ENCODE data around the gene GRIK3.
"Not testable (repeated sequence)": the region's sequence is repeated elsewhere in the genome, so short reads cannot be mapped to it uniquely, and the experiment has no call there.

GRIK3 gene

DNA sequence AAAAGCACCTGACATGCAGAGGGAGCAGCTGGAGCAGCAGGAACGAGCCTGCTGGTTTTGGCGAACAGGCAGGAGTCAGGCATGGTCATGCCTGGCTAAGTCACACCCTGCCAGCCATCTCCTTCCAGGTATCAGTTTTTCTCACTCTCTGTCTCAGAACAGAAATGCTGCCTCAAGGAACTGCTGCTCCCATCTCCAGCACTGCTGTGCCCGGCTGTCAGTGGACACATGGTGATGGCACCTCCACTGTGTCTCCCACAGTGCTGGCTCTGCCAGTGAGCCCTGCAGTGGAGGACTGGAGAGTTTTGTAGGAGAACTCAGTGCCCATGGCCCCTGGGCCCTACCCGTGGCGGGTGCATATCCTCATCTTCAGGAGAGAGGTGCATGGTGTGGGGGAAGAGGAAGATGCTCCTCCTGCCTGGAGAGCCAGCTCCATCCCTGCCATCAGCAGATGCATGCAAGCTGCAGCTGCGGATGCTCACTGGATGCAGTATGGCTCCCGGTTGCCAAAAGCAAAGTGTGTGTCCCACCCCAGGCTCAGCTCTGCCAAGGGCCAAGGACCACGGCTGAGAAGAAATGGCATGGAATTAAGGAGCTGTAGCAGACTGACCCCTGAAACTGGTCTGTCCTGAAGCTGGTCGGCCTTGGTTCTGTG lies 114.7 kb downstream of the GRIK3 start:
- H3K4me3 ChIP-seq (ENCODE audit: low read depth, low read length), result no peak overlapping the region
- no peak for DNase-seq (ENCODE audit: low read depth)

DNA sequence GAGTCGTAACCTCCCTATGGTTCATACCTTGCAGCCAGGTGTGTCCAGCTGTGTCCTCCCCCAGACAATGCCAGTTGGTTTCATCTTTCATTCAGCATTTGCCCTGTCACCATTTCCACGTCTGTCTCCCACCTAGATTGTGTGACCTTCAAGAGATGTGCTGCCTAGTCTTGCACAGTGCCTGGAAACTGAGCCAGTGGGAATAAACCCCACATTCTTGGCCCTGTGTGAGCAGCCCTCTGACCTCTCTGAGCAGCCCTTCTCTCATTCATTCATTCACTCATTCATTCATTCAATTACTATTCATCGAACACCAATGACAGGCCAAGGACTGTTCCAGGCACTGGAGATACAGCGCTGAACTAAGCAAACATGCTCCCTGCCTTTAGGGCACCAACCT lies 115.7 kb downstream of the GRIK3 start:
- H3K4me3 ChIP-seq (ENCODE audit: low read depth, low read length), result no peak overlapping the region
- no peak for DNase-seq (ENCODE audit: low read depth)

DNA sequence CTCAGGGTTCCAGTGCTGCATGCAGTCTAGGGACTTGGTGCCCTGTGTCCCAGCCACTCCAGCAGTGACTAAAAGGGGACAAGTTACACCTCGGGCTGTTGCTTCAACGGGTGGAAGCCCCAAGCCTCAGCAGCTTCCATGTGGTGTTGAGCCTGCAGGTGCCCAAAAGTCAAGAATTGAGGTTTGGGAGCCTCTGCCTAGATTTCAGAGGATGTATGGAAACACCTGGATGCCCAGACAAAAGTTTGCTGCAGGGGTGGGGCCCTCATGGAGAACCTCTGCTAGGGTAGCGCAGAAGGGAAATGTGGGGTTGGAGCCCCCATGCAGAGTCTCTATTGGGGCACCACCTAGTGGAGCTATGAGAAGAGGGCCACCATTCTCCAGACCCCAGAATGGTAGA lies 117.8 kb downstream of the GRIK3 start:
- not testable (repeated sequence) for H3K4me3 ChIP-seq (ENCODE audit: low read depth, low read length); DNase-seq (ENCODE audit: low read depth)

DNA sequence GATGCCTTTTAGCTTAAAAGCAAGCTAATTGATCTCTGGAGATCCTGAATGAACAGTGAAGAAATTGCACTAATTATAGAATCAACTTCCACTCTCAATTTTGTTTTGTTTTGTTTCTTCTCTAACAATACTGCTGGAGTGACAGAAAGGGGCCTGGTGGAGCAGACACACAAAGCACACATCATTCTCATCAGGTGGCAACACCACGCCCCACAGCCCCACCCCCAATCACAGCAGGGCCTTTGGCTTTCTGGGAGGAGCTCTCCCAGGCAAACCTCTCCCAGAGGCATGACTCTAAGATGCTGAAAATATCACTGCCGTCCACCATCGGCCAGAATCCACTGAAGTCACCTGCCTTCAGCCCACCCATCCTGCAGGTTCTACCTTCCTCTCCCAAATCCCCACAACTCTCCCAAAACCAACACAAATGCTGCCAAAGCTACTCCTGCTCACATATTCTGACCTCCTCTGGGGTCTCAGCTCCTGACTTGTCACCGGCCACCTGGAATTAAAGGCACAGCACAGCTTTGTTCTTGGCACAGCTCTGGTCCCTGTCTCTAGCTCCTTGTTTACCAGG lies 120.7 kb downstream of the GRIK3 start:
- DNase-seq (ENCODE audit: low read depth), result no peak
- no peak overlapping the region for H3K4me3 ChIP-seq (ENCODE audit: low read depth, low read length)

DNA sequence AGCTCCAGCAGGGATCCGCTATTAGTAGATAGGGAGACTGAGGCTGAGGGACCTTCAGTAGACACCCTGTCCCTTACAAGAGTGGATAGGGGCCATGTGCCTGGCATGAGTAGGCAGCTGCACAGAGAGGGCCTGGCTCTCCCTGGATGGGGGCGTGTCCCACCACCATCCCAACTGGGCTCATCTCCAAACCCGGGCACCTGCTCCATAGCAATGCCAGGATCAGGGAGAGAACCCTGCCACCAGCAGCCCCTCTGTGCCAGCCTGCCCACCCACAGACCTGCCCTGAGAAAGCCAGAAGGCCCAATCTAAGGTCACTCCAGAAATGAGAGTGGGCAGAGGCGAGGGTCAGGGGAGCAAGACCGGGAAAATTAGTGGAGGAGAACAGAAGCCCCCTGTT lies 121.3 kb downstream of the GRIK3 start:
- no peak for DNase-seq (ENCODE audit: low read depth)
- no peak overlapping the region for H3K4me3 ChIP-seq (ENCODE audit: low read depth, low read length)

DNA sequence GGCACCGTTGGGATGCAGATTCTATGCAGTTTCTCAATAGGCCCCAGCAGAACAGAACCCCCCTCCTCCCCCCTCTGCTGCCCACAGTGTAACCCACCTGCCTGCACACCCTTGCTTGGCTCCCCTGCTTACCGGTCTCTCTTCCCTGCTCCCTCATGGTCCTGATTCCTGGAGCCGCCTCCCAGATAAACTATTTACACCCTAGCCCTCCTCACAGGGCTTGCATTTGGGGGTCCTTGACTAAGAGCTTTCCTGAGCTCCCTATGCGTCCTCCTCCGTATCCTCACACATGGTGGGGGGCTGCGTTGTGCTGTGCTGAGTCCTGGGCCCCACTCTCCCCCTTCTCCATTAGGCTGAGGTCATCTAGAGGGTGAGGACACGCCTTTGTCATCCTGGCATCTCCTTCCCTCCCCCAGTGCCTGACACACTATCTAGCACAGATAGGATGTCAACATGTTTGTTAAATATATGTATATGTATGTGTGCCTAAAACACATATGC lies 121.9 kb downstream of the GRIK3 start:
- DNase-seq (ENCODE audit: low read depth), result no peak
- no peak overlapping the region for H3K4me3 ChIP-seq (ENCODE audit: low read depth, low read length)

DNA sequence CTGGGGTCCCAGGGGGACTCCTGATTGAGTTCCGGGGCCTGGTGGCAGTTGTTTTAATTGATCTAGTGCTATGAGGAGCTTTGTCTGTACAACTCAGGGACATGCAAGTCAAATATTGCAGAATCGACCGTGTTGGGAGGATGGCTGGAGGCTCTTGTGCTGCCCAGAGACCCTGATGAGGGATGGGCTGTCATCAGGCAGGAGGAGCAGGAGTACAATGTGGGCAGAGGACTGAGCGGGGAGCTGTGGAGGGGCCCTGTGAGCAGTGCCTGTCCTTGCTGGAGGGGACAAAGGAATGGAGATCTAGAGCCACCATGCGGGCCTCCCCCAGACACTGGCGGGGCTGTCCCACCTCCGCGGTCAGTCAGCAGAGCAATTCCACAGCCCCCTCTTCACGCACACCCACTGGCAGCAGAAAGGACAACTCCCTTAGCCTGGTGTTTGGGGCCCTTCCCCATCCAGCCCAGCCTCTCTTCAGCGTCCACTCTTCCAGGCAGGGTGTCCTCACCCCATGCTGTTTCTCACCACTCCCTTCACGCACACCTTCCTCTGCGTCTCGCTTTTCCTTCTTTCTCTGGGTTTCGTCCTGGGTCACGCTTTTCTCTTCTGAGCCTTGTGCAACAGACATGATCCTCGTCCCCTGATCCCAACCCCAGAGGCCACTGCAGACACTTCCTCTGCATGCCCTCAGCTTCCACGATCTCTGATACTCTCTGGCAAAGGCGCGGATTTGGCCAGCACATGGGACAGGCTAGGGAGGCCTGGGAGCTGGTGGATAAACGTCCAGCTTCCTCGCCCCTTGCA lies 122.6 kb downstream of the GRIK3 start:
- H3K4me3 ChIP-seq (ENCODE audit: low read depth, low read length), result no peak overlapping the region
- DNase-seq (ENCODE audit: low read depth), result no peak

DNA sequence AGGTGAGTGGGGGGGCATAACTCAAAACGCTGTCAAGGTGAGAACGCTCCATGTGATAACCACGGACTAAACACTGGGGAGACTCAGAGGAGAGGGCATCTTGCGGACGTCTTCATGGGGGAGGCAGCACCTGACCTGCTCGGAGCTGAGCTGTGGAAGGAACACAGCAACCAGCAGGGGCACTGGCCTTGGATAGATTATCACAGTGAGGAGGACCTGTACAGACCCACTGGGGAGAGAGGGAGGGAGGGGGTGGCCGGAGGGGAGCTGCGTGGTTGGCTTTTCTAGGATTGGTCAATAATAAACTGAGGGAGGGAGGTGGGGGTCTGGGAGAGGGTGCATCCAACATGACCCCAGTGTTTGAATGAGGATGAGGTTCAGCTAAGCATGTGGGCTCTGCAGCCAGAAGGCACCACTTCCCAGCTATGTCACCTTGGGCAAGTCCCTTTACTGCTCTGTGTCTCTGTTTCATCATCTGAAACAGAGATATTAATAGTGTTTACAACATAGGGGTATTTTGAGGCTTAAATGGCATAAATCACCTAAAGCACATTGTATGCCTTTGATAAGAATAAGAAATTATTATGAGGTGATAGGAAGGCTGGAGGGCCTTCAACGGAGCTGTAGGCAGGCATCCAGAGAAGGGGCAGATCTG lies 123.3 kb downstream of the GRIK3 start:
- H3K4me3 ChIP-seq (ENCODE audit: low read depth, low read length), result no peak overlapping the region
- DNase-seq (ENCODE audit: low read depth), result no peak

DNA sequence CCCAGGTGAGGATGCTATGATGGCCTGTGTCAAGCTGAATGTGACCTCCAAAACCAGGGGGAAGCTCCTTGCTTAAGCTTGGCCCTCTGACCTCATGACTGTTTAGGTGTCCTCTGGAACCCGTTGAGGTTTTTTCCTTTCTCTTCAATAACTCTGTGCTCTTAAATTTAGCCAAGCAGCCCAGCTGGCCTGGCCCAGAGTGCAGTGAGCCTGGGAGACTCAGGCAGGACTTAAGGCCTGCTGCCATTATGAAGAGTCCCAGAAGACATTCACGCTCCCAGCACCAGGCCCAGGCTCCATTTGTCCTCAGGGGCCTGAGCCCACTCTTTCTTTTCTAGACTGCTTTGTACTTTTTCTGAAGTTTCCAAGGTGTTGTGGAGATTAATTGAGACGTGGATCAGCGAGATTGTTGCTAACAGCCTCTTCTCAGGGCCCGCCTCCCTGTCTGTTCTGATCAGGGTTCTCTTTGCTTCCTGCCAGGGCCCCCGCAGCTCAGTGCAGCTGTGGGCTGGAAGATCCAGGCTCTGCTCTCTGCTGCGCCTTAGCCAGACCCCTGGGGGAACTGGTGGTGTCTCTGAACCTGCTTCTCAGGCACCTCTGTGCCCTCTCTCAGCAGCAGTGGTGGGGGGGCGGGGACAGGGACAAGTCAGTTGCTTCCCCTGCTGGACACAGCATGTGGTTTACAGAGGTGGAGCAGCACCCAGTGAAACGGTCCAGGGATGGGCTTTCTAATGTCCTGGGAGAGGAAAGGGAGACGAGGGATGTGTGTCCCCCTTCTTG lies 124.2 kb downstream of the GRIK3 start:
- DNase-seq (ENCODE audit: low read depth), result no peak
- H3K4me3 ChIP-seq (ENCODE audit: low read depth, low read length), result no peak overlapping the region

DNA sequence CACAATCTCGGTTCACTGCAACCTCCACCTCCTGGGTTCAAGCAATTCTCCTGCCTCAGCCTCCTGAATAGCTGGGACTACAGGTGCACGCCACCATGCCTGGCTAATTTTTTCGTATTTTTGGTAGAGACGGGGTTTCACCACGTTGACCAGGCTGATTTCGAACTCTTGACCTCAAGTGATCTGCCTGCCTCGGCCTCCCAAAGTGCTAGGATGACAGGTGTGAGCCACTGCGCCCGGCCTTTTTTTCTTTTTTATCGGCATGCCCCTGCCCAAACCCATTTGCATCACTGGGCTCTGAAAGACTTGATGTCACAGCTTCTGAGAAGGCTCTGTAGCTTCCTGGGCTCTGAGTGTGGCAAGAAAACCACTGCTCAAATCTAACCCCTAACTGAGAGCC lies 125.0 kb downstream of the GRIK3 start:
- not testable (repeated sequence) for H3K4me3 ChIP-seq (ENCODE audit: low read depth, low read length); DNase-seq (ENCODE audit: low read depth)

DNA sequence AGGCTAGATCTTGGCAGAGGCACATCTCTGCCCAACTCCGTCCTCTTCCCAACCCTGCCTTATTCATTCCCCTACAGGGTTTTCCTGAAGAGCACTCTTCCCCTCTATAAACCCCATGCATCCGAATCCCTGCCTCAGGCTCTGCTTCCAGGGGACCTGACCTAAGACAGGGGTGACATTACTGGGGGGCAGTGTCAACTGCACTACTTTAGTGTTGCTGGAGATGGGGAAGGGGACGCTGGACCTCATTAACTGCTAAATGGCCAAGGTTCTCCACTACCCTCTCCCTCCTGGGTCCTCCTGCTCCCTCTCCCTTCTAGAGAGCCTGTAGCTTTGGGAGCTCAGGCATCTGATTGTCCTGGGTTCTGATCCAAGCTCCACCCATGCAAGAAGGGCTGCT lies 126.2 kb downstream of the GRIK3 start:
- no peak for DNase-seq (ENCODE audit: low read depth)
- H3K4me3 ChIP-seq (ENCODE audit: low read depth, low read length), result no peak overlapping the region

DNA sequence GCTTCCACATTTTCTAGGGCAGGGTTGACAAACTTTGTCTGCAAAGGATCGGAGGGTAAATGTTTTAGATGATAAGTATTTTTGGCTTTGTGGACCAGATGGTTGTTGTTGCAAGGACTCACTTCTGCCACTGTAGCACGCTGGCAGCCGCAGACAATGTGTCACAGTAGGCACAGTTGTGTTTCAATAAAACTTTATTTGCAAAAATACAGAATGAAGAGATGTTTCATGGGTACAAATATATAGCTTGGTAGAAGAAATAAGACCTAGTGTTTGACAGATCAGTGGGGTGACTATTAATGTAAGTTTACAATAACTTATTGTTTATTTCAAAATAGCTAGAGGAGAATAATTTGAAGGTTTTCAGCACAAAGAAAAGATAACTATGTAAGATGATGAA lies 127.8 kb downstream of the GRIK3 start:
- DNase-seq (ENCODE audit: low read depth), result no peak

DNA sequence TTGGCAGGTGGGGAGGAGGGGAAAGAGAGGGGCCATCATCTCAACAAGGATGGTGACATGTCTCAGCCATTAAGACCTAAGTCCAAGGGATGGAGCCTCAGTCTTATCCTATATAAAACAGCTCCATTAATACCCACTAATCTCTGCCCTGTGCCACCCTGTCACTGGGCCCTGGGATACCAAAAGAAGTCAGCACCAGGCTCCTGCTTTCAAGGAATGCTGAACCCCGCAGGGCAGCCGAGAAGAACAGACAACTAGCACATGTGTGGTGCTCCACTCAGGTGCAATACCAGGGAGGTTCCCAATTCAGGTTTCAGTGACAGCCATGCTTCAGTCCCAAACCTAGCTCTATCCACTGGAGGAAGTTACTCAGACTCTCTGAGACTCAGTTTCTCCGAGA lies 128.4 kb downstream of the GRIK3 start:
- no peak overlapping the region for H3K4me3 ChIP-seq (ENCODE audit: low read depth, low read length)
- no peak for DNase-seq (ENCODE audit: low read depth)

More for the DNA sequence above, 127.8 kb downstream of the GRIK3 start:
- no peak overlapping the region for H3K4me3 ChIP-seq (ENCODE audit: low read depth, low read length)

DNA sequence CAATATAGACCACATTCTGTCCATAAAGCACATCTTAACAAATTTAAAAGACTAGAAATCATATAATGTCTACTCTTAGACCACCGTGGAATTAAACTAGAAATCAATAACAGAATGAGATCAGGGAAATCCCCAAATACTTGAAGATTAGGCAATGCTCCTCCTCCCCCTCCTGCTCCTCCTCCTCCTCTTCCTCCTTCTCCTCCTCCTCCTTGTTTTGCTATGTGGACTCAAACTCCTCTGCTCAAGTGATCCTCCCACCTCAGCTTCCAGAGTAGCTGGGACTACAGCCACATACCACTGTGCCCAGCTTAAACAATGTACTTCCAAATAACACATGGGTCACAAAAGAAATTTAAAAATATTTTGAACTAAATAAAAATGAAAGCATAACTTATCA lies 134.2 kb downstream of the GRIK3 start:
- DNase-seq (ENCODE audit: low read depth), result no peak
- H3K4me3 ChIP-seq (ENCODE audit: low read depth, low read length), result no peak overlapping the region

DNA sequence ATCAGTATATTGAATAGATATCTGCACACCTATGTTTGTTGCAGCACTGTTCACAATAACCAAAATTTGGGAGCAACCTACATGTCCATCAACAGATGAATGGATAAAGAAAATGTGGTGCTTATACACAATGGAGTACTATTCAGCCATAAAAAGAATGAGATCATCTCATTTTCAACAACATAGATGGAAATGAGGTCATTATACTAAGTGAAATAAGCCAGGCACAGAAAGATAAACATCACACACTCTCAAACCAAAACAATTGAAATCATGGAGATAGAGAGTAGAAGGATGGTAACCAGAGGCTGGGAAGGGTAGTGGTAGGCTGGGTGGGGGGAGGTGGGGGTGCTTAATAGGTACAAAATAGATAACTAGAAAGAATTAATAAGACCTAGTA lies 136.5 kb downstream of the GRIK3 start:
- DNase-seq (ENCODE audit: low read depth), result not testable (repeated sequence)

DNA sequence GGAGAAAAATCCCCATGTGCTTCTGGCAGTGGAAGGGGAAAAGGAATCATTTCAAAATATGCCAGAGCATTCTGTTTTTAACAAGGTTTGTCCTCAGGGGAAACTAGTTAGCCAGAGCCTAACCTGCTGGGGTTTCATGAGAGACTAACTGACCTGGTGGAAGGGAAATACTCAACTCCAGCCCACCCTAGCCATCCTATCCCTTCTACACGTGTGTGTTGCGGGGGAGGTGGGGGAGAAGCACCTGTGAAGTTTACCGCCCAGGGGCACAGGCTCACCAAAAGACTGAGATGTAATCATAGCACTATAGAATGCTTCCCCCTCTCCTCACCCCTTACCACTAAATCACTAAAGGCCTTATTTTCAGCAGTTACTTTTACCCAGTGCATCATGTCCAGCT lies 139.5 kb downstream of the GRIK3 start:
- no peak for DNase-seq (ENCODE audit: low read depth)
- H3K4me3 ChIP-seq (ENCODE audit: low read depth, low read length), result no peak overlapping the region

More for the DNA sequence above, 136.5 kb downstream of the GRIK3 start:
- H3K4me3 ChIP-seq (ENCODE audit: low read depth, low read length), result not testable (repeated sequence)

DNA sequence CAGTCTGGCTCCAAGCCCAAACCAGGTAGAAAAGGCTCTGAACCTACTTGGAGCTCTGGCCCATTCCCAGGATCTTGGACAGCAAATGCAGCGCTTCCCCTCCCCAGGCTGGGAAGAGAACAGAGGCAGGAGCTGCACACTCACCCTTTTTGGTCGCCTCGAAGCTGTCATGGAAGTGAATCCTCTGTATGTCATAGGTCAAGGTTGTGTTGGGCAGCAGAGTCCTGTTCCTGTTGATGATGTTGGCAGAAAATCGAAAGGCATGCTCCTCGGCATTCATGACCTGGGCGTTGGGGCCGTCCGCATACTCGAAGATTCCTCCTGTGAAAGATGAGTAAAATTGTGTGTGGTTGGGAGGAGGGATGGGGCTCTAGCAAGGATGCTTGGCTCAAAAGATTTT lies 143.5 kb downstream of the GRIK3 start:
- DNase-seq (ENCODE audit: low read depth), result no peak
- no peak overlapping the region for H3K4me3 ChIP-seq (ENCODE audit: low read depth, low read length)

DNA sequence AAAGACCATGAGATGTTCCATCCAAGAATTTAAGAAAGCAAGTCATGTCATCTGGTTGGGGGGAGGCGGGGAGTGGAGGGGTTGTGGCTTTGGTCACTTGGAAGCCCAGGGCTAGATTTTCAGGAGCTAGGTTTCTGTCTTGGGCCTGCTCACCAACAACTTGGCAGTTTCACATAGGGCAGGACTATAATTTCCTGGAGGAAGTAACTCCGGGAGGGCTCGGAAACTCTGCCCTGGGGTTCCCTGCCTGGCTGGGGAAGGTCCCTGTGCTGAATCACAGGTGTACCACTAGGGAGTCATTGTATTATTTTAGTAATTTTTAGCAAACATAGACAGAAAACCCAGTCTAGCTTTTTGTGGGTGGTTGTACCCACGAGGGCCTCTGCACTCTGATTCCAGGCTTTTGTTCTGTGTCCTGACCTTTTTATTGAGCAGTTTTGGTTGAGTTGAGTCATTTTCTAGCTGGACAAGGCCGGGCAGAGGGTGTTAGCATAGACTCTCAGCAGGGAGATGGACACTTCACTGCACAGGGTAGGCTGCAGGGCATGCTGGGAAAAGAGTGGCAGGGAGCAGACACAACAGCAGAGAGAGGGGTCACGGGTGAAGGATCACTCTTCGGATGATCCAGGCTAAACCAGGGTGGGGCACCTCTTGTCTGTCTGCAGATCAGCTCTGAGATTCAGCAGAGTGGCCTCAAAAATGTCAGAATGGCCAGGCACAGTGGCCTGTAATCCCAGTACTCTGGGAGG lies 144.7 kb downstream of the GRIK3 start:
- DNase-seq (ENCODE audit: low read depth), result no peak
- no peak overlapping the region for H3K4me3 ChIP-seq (ENCODE audit: low read depth, low read length)

All from skeletal muscle cell (primary cell).